Hepatocyte (in vitro differentiated cells): ENCODE data around the gene PLPPR1. TPM values are rescaled to one million over a fixed set of nuclear protein-coding genes. Genes with fewer than 3 reads are reported as not detected.

Source experiments
- DNase-seq: peaks from one replicate; pipeline ENCODE4 v3.0.0-alpha.2; 2016; ENCODE audit warnings: low spot score
- H2AFZ ChIP-seq: fragments of 200-600 bp; sonication (generic); 2 replicates; pipeline ENCODE4 v1.6.0; 2016; ENCODE audit warnings: antibody characterized with exemption, mild to moderate bottlenecking
- H3K27ac ChIP-seq: fragments of 200-600 bp; sonication (generic); 2 replicates; pipeline ENCODE4 v1.5.1; 2016; ENCODE audit warnings: mild to moderate bottlenecking
- H3K27me3 ChIP-seq: fragments of 200-600 bp; sonication (generic); 2 replicates; pipeline ENCODE4 v1.6.1; 2016
- H3K36me3 ChIP-seq: fragments of 200-600 bp; sonication (generic); replicated peaks from 2 replicates; pipeline ENCODE4 v1.5.1; 2016; ENCODE audit warnings: low read depth; ENCODE audit not compliant: insufficient read depth
- H3K4me1 ChIP-seq: fragments of 200-600 bp; sonication (generic); 2 replicates; pipeline ENCODE4 v1.5.1; 2016; ENCODE audit warnings: mild to moderate bottlenecking, moderate library complexity; ENCODE audit not compliant: insufficient read depth
- H3K4me2 ChIP-seq: fragments of 200-600 bp; sonication (generic); 2 replicates; pipeline ENCODE4 v1.6.0; 2016
- H3K4me3 ChIP-seq: fragments of 200-600 bp; sonication (generic); 2 replicates; pipeline ENCODE4 v1.5.1; 2016; ENCODE audit warnings: mild to moderate bottlenecking
- H3K79me2 ChIP-seq: fragments of 200-600 bp; sonication (generic); 2 replicates; pipeline ENCODE4 v1.6.0; 2017; ENCODE audit warnings: mild to moderate bottlenecking
- H3K9me2 ChIP-seq: fragments of 200-600 bp; sonication (generic); replicated peaks from 2 replicates; pipeline ENCODE4 v1.6.0; 2017; ENCODE audit warnings: mild to moderate bottlenecking; ENCODE audit not compliant: insufficient read depth
- H3K9me3 ChIP-seq: fragments of 200-600 bp; sonication (generic); 2 replicates; pipeline ENCODE4 v1.5.1; 2016; ENCODE audit warnings: low read depth, mild to moderate bottlenecking
- H4K20me1 ChIP-seq: fragments of 200-600 bp; sonication (generic); 2 replicates; pipeline ENCODE4 v1.6.0; 2016; ENCODE audit warnings: mild to moderate bottlenecking; ENCODE audit not compliant: insufficient read depth, poor library complexity, severe bottlenecking
- CTCF ChIP-seq: fragments of 200-600 bp; sonication (generic); IDR thresholded peaks from 2 replicates; pipeline ENCODE4 v1.5.1; 2016; ENCODE audit warnings: antibody characterized with exemption, mild to moderate bottlenecking; ENCODE audit not compliant: poor library complexity
- EZH2 ChIP-seq: fragments of 200-600 bp; sonication (generic); IDR thresholded peaks from 2 replicates; pipeline ENCODE4 v1.6.1; 2016; ENCODE audit warnings: antibody characterized with exemption, mild to moderate bottlenecking, borderline replicate concordance
- EZH2phosphoT487 ChIP-seq: fragments of 200-600 bp; sonication (generic); IDR thresholded peaks from one replicate; pipeline ENCODE4 v1.6.1; 2018; ENCODE audit warnings: antibody characterized with exemption, mild to moderate bottlenecking, low read depth, moderate library complexity; ENCODE audit not compliant: unreplicated experiment, severe bottlenecking
- WGBS: methylation state at CpG from one replicate; pipeline ENCODE4 v1.1.6; 2016; ENCODE audit warnings: low lambda C conversion rate; ENCODE audit errors: missing lambda C conversion rate; 5-methylcytosine and 5-hydroxymethylcytosine counted together
- polyA plus RNA-seq: library from polyadenylated mRNA; unstranded; fragments of >200 nt; fragmentation: Nextera tagmentation; extraction: Ambion mirVana; gene quantifications from 2 replicates; pipeline ENCODE4 v1.2.1, GENCODE V29; 2016
- total RNA-seq: library from RNA; depleted of rRNA; stranded (reverse); fragments of >200 nt; gene quantifications from 2 replicates; pipeline ENCODE4 v1.2.3, GENCODE V29; 2014

The PLPPR1 gene
- total and polyA plus RNA-seq, 2 experiments from 2014 or later: 0.27 to 2.1 TPM

DNA sequence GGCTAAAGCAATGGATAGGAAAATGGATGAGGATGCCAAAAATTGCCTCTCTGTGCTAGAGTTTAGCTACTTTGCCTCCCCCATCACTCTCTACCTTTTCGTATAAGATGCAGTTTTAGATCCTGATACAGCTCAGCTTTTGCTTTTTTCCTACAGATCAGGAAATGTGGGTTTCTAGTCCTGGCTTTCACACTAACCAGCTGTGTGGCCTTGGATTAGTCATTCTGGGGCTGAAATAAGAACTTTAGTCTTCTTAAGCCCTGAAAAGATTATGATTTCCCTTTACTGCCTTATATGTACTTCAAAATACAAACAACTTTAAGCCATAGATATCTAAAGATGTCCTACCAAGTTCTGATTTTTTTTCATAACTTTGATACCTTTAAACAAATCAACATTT, 239.9 kb downstream of the PLPPR1 start:
- H3K4me3 ChIP-seq: no peak overlapping the region
- no peak for DNase-seq
- no peaks in the 10 kb centered on the region for H3K9me2 ChIP-seq
- no peaks in the 10 kb centered on the region for H3K27me3 ChIP-seq
- no peak overlapping the region for H2AFZ ChIP-seq
- no peaks in the 10 kb centered on the region for H3K9me3 ChIP-seq
- TF ChIP-seq CTCF (no peak), EZH2 (no peak)
- no peaks in the 10 kb centered on the region for H4K20me1 ChIP-seq
- H3K4me1 ChIP-seq: peaks cover 4% of the 10 kb centered on the region
- H3K79me2 ChIP-seq: no peaks in the 10 kb centered on the region
- H3K36me3 ChIP-seq: no peaks in the 10 kb centered on the region
- WGBS: 82% methylated on average over 1 of the region's 1 CpG
- H3K27ac ChIP-seq: no peak overlapping the region
- H3K4me2 ChIP-seq: no peak overlapping the region

GRCh38 chr9:101269591-101270283, 241.2 kb downstream of the PLPPR1 start:
- WGBS: 80% methylated on average over 9 of the region's 9 CpGs
- H2AFZ ChIP-seq: no peak overlapping the region
- no peaks in the 10 kb centered on the region for H3K79me2 ChIP-seq
- H3K9me2 ChIP-seq: no peaks in the 10 kb centered on the region
- TF ChIP-seq EZH2phosphoT487: no peak
- TF ChIP-seq EZH2: no peak
- TF ChIP-seq CTCF: no peak
- no peaks in the 10 kb centered on the region for H3K27me3 ChIP-seq
- peaks cover 4% of the 10 kb centered on the region for H3K4me1 ChIP-seq
- H3K36me3 ChIP-seq: no peaks in the 10 kb centered on the region
- no peaks in the 10 kb centered on the region for H4K20me1 ChIP-seq
- H3K27ac ChIP-seq: no peak overlapping the region
- no peaks in the 10 kb centered on the region for H3K9me3 ChIP-seq
- DNase-seq: no peak
- no peak overlapping the region for H3K4me2 ChIP-seq
- no peak overlapping the region for H3K4me3 ChIP-seq

DNA sequence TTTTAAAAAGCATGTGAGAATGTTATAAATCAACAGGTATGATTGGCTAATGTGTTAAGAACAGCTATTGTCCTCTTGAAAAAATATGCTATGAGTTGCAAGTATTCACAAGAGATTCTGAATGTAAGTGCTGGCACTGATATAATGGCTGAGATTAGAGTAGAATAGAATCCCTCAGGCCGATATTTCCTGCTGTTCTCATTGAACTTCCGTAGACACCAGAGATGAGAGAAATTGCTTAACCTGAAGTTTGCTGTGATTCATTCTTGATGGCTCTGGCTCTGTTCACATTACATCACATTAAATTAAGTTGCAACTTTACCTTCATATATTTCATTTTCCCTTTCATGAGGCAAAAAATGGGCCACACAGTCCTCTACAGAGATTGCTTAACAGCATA, 241.8 kb downstream of the PLPPR1 start:
- 61% methylated on average over 2 of the region's 2 CpGs for WGBS
- H3K27me3 ChIP-seq: no peaks in the 10 kb centered on the region
- no peaks in the 10 kb centered on the region for H3K4me1 ChIP-seq
- DNase-seq: no peak
- H3K9me3 ChIP-seq: no peaks in the 10 kb centered on the region
- H3K9me2 ChIP-seq: no peaks in the 10 kb centered on the region
- no peak overlapping the region for H3K4me3 ChIP-seq
- H4K20me1 ChIP-seq: no peaks in the 10 kb centered on the region
- no peaks in the 10 kb centered on the region for H3K36me3 ChIP-seq
- TF ChIP-seq CTCF (no peak), EZH2phosphoT487 (no peak), EZH2 (no peak)
- H2AFZ ChIP-seq: no peak overlapping the region
- no peak overlapping the region for H3K4me2 ChIP-seq
- no peak overlapping the region for H3K27ac ChIP-seq
- H3K79me2 ChIP-seq: no peaks in the 10 kb centered on the region

GRCh38 chr9:101271102-101271501, 242.6 kb downstream of the PLPPR1 start:
- no peak overlapping the region for H2AFZ ChIP-seq
- TF ChIP-seq CTCF (no peak), EZH2phosphoT487 (no peak), EZH2 (no peak)
- no peaks in the 10 kb centered on the region for H3K9me2 ChIP-seq
- no peaks in the 10 kb centered on the region for H3K9me3 ChIP-seq
- no peak for DNase-seq
- H3K4me1 ChIP-seq: no peaks in the 10 kb centered on the region
- no peak overlapping the region for H3K4me2 ChIP-seq
- H3K4me3 ChIP-seq: no peak overlapping the region
- H3K79me2 ChIP-seq: no peaks in the 10 kb centered on the region
- 80% methylated on average over 3 of the region's 3 CpGs for WGBS
- H3K27ac ChIP-seq: no peak overlapping the region
- no peaks in the 10 kb centered on the region for H4K20me1 ChIP-seq
- no peaks in the 10 kb centered on the region for H3K36me3 ChIP-seq
- no peaks in the 10 kb centered on the region for H3K27me3 ChIP-seq
